Stimulated activated naive CD4-positive, alpha-beta T cell treated with Interleukin-2 at 50 U/mL for 16 hours (primary cell): ENCODE measurements around the gene MED31.
"Not testable (repeated sequence)": the region's sequence is repeated elsewhere in the genome, so short reads cannot be mapped to it uniquely, and the experiment has no call there.

ENCODE experiments used
- DNase-seq: peaks from one replicate; lab custom pipeline; 2025; lab: John Stamatoyannopoulos, UW

The MED31 gene

GRCh38 chr17:6651354-6651918 is at the start of gene MED31, which contains the start of gene C17orf100:
Gene MED31, minus strand, starts transcription at chr17:6651605. Its CDS starts 77 bp downstream, at chr17:6651528.
Gene C17orf100, plus strand, starts transcription at chr17:6651762. Its CDS starts 152 bp downstream, at chr17:6651914.
- DNase-seq: peak; percentile 93

GRCh38 chr17:6700948-6701307 is 49.5 kb upstream of the MED31 start:
- no peak for DNase-seq

GRCh38 chr17:6699997-6700947 is 48.9 kb upstream of the MED31 start:
- no peak for DNase-seq

- DNase-seq: no peak
Measured at GRCh38 chr17:6698004-6698403, 46.6 kb upstream of the MED31 start.

- no peak for DNase-seq
Measured at GRCh38 chr17:6696906-6697305, 45.5 kb upstream of the MED31 start.

- no peak for DNase-seq
Measured at GRCh38 chr17:6695565-6695964, 44.2 kb upstream of the MED31 start.

GRCh38 chr17:6695051-6695450 is 43.6 kb upstream of the MED31 start:
- DNase-seq: no peak

- not testable (repeated sequence) for DNase-seq
Measured at GRCh38 chr17:6691958-6692357, 40.6 kb upstream of the MED31 start.

GRCh38 chr17:6691546-6691945 is 40.1 kb upstream of the MED31 start:
- no peak for DNase-seq

GRCh38 chr17:6690641-6691040 is 39.2 kb upstream of the MED31 start:
- DNase-seq: no peak

GRCh38 chr17:6688944-6689343 is 37.5 kb upstream of the MED31 start:
- no peak for DNase-seq

GRCh38 chr17:6686026-6686425 is 34.6 kb upstream of the MED31 start:
- no peak for DNase-seq

- no peak for DNase-seq
Measured at GRCh38 chr17:6684881-6685767, 33.7 kb upstream of the MED31 start.

- no peak for DNase-seq
Measured at GRCh38 chr17:6684460-6684783, 33.0 kb upstream of the MED31 start.

- no peak for DNase-seq
Measured at GRCh38 chr17:6683730-6684459, 32.5 kb upstream of the MED31 start.

GRCh38 chr17:6683081-6683684 is 31.8 kb upstream of the MED31 start:
- DNase-seq: no peak

GRCh38 chr17:6682339-6682738 is 30.9 kb upstream of the MED31 start:
- no peak for DNase-seq

- DNase-seq: no peak
Measured at GRCh38 chr17:6681671-6682070, 30.3 kb upstream of the MED31 start.

- no peak for DNase-seq
Measured at GRCh38 chr17:6681176-6681575, 29.8 kb upstream of the MED31 start.

GRCh38 chr17:6679241-6679640 is 27.8 kb upstream of the MED31 start:
- DNase-seq: no peak

- no peak for DNase-seq
Measured at GRCh38 chr17:6677946-6678345, 26.5 kb upstream of the MED31 start.
